GM19239 (cell line): ENCODE results near the gene MAD2L2.

Experiments used
- DNase-seq: peaks from one replicate; pipeline ENCODE4 v3.0.0; 2011; ENCODE audit warnings: low spot score; ENCODE audit not compliant: insufficient read length
- FAIRE-seq: peaks from 2 replicates; lab custom pipeline; 2011; peaks lifted over from hg19 to GRCh38; lab: Jason Lieb, UNC

The MAD2L2 gene

GRCh38 chr1:11706292-11706691 is 25.3 kb upstream of the MAD2L2 start:
- FAIRE-seq (no peak), DNase-seq (no peak)

GRCh38 chr1:11705596-11705995 is 24.6 kb upstream of the MAD2L2 start:
- no peak for DNase-seq
- no peak for FAIRE-seq

- FAIRE-seq: no peak
- DNase-seq: no peak
Measured at GRCh38 chr1:11704691-11705475, 23.9 kb upstream of the MAD2L2 start.

- DNase-seq (no peak), FAIRE-seq (no peak)
Measured at GRCh38 chr1:11704194-11704529, 23.2 kb upstream of the MAD2L2 start.

GRCh38 chr1:11703357-11704193 is 22.6 kb upstream of the MAD2L2 start:
- DNase-seq: no peak
- FAIRE-seq: no peak

GRCh38 chr1:11701981-11702803 is 21.2 kb upstream of the MAD2L2 start:
- no peak for FAIRE-seq
- DNase-seq: no peak

- no peak for DNase-seq
- FAIRE-seq: no peak
Measured at GRCh38 chr1:11701551-11701961, 20.6 kb upstream of the MAD2L2 start.

GRCh38 chr1:11700601-11701467 is 19.9 kb upstream of the MAD2L2 start:
- FAIRE-seq: no peak
- no peak for DNase-seq

- DNase-seq (no peak), FAIRE-seq (no peak)
Measured at GRCh38 chr1:11697893-11698210, 16.9 kb upstream of the MAD2L2 start.

- no peak for DNase-seq
- FAIRE-seq: no peak
Measured at GRCh38 chr1:11697188-11697892, 16.4 kb upstream of the MAD2L2 start.

GRCh38 chr1:11695861-11696260 is 14.9 kb upstream of the MAD2L2 start:
- DNase-seq (no peak), FAIRE-seq (no peak)

- FAIRE-seq: no peak
- no peak for DNase-seq
Measured at GRCh38 chr1:11693917-11694316, 13.0 kb upstream of the MAD2L2 start.

GRCh38 chr1:11693024-11693590 is 12.2 kb upstream of the MAD2L2 start:
- FAIRE-seq (no peak), DNase-seq (no peak)

- no peak for DNase-seq
- no peak for FAIRE-seq
Measured at GRCh38 chr1:11691928-11692711, 11.2 kb upstream of the MAD2L2 start.

GRCh38 chr1:11691302-11691914 is 10.5 kb upstream of the MAD2L2 start, which contains the start of gene DRAXIN:
Gene DRAXIN, plus strand, starts transcription at chr1:11691710. Its CDS starts 14,549 bp downstream, at chr1:11706259.
- FAIRE-seq: no peak
- DNase-seq: no peak

- DNase-seq (no peak), FAIRE-seq (no peak)
Measured at GRCh38 chr1:11690397-11691301, 9.7 kb upstream of the MAD2L2 start.

GRCh38 chr1:11688506-11688905 is 7.6 kb upstream of the MAD2L2 start:
- DNase-seq (no peak), FAIRE-seq (no peak)
